Cardiac muscle cell (in vitro differentiated cells and primary cell): ENCODE data around the gene IZUMO4. TPM values are rescaled to one million over a fixed set of nuclear protein-coding genes. Genes with fewer than 3 reads are reported as not detected.

Experiments used
- DNase-seq, 2 donors: peaks; one replicate each; pipeline versions ENCODE4 v3.0.0 to v3.0.0-alpha.2; 2010 to 2017; ENCODE audit warnings: low read depth in 1 of 2, low spot score in 1 of 2
- H3K27ac ChIP-seq: fragments of 200-600 bp; sonication (generic); 2 replicates; pipeline ENCODE4 v1.5.1; 2016
- H3K27me3 ChIP-seq: fragments of 200-600 bp; sonication (generic); 2 replicates; pipeline ENCODE4 v1.6.0; 2016; ENCODE audit warnings: control low read depth
- H3K36me3 ChIP-seq: fragments of 200-600 bp; sonication (generic); 2 replicates; pipeline ENCODE4 v1.5.1; 2016; ENCODE audit warnings: control low read depth
- H3K4me1 ChIP-seq: fragments of 200-600 bp; sonication (generic); 2 replicates; pipeline ENCODE4 v1.8.1; 2017; ENCODE audit warnings: low read depth, mild to moderate bottlenecking, mixed run types
- H3K4me3 ChIP-seq: fragments of 200-600 bp; sonication (generic); 2 replicates; pipeline ENCODE4 v1.5.1; 2016; ENCODE audit warnings: mild to moderate bottlenecking
- H3K9me3 ChIP-seq: fragments of 200-600 bp; sonication (generic); 2 replicates; pipeline ENCODE4 v1.5.1; 2017; ENCODE audit warnings: low read depth, mild to moderate bottlenecking, control low read depth
- CTCF ChIP-seq: IDR thresholded peaks from 2 replicates; pipeline ENCODE4 v1.5.1; 2012; ENCODE audit warnings: low read depth, mild to moderate bottlenecking, low read length
- polyA plus RNA-seq: library from polyadenylated mRNA; unstranded; fragments of >200 nt; fragmentation: Nextera tagmentation; extraction: Ambion mirVana; gene quantifications from 2 replicates; pipeline ENCODE4 v1.2.1, GENCODE V29; 2016
- total RNA-seq: library from RNA; depleted of rRNA; stranded (reverse); fragments of >200 nt; gene quantifications from 2 replicates; pipeline ENCODE4 v1.2.3, GENCODE V29; 2016

IZUMO4 gene
- total and polyA plus RNA-seq, 2 experiments from 2014 or later: 2.6 to 10.5 TPM

DNA sequence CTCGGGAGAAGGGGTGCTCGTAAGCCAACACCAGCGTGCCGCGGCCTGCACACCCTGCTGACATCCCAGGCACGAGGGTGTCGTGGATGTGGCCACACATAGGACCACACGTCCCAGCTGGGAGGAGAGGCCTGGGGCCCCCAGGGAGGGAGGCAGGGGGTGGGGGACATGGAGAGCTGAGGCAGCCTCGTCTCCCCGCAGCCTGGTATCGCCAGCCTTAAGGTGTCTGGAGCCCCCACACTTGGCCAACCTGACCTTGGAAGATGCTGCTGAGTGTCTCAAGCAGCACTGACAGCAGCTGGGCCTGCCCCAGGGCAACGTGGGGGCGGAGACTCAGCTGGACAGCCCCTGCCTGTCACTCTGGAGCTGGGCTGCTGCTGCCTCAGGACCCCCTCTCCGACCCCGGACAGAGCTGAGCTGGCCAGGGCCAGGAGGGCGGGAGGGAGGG lies 2.4 kb downstream of the IZUMO4 start:
- Histone ChIP-seq H3K4me1 (peaks cover 4% of the 10 kb centered on the region), H3K9me3 (no peaks in the 10 kb centered on the region), H3K36me3 (peaks cover 5% of the 10 kb centered on the region), H3K27me3 (no peaks in the 10 kb centered on the region), H3K27ac (no peak overlapping the region), H3K4me3 (no peak overlapping the region)
- TF ChIP-seq CTCF: no peak
- DNase-seq: no peak

GRCh38 chr19:2099937-2100718 lies 3.4 kb downstream of the IZUMO4 start:
- H3K27ac ChIP-seq: no peak overlapping the region
- no peak for DNase-seq
- H3K27me3 ChIP-seq: no peaks in the 10 kb centered on the region
- TF ChIP-seq CTCF: no peak
- H3K4me3 ChIP-seq: no peak overlapping the region
- H3K4me1 ChIP-seq: peaks cover 4% of the 10 kb centered on the region
- H3K9me3 ChIP-seq: no peaks in the 10 kb centered on the region
- H3K36me3 ChIP-seq: peaks cover 5% of the 10 kb centered on the region

DNA sequence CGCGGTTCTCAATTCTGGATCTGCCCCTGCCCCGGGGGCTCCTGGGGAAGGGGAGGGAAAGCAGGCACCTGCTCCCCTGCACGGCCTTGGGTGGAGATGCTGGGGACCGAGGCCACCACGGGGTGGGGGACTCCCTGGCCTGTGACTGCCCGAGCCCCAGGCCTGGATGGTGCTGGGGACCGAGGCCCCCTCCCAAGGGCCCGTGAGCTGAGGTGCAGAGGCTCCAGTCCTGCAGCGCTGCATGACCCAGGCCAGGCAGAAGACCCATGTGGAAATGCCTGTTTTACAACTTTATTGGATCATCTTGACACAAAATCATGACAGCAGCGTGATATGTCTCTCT lies 4.0 kb downstream of the IZUMO4 start:
- no peaks in the 10 kb centered on the region for H3K9me3 ChIP-seq
- no peak for TF ChIP-seq CTCF
- H3K27ac ChIP-seq: no peak overlapping the region
- H3K4me3 ChIP-seq: no peak overlapping the region
- no peaks in the 10 kb centered on the region for H3K27me3 ChIP-seq
- peaks cover 5% of the 10 kb centered on the region for H3K36me3 ChIP-seq
- no peaks in the 10 kb centered on the region for H3K4me1 ChIP-seq
- no peak for DNase-seq

DNA sequence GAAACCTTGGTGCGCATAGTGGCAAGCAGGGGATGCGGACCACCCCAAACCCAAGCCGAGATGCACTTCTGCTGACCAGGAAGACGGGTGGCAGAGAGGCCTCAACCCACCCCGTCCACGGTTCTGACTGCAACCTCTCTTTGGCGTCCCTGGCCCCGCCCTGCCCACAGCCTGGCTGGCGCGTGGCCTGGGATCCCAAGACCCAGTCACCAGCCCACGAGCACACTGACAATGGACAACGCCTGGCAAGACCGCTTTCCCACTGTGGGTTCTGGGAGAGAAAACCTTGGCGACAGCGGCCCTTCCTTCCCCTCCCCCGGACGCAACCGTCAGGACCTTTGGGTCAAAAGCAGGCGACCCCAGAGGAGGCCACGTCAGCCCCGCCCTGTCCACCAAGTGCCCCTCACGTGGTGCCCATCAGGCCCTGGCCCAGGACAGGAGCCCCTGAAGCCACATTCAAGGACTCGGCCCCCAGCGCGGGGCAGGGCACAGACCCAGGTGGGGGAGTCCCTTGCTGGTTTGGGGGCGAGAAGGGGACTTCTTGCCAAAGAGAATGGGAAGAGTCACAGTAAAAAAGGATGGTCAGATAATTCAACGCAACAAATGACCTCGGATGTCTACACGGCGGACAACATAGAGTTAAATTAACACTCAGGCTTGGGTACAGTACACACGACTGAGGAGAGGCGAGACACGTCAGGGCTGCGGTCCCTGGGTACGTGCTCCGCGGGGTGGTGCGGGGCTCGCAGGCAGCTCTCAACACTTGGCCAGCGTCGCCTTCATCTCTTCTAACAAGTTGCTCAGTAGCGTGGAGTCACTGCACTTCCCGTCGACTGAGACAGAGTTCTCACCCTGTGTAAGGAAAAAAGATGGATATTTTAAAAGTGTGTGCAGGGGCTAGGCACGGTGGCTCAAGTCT lies 5.0 kb downstream of the IZUMO4 start:
- TF ChIP-seq CTCF: no peak

GRCh38 chr19:2103045-2103707 lies 6.5 kb downstream of the IZUMO4 start:
- H3K36me3 ChIP-seq: peaks cover 16% of the 10 kb centered on the region
- H3K4me3 ChIP-seq: no peak overlapping the region

More for the DNA sequence above, 5.0 kb downstream of the IZUMO4 start:
- no peak for DNase-seq
- Histone ChIP-seq H3K4me1 (no peaks in the 10 kb centered on the region), H3K27ac (no peak overlapping the region), H3K36me3 (peaks cover 13% of the 10 kb centered on the region), H3K27me3 (no peaks in the 10 kb centered on the region), H3K4me3 (no peak overlapping the region), H3K9me3 (no peaks in the 10 kb centered on the region)

More at GRCh38 chr19:2103045-2103707, 6.5 kb downstream of the IZUMO4 start:
- Histone ChIP-seq H3K27me3 (no peaks in the 10 kb centered on the region), H3K27ac (no peak overlapping the region), H3K9me3 (no peaks in the 10 kb centered on the region), H3K4me1 (no peaks in the 10 kb centered on the region)
- TF ChIP-seq CTCF: no peak
- no peak for DNase-seq
